Stimulated activated CD8-positive, alpha-beta memory T cell treated with anti-CD3 and anti-CD28 coated beads, Interleukin-12 subunit alpha, Interleukin-12 subunit beta, amount 100 ng/mL, for 24 hours (primary cell): Measurements from ENCODE around the gene IFNAR1.
A peak's percentile ranks its signal among the peaks of the same experiment; 100 is the strongest.
"Not testable (repeated sequence)": the region's sequence is repeated elsewhere in the genome, so short reads cannot be mapped to it uniquely, and the experiment has no call there.

Experiments
- DNase-seq: peaks from one replicate; pipeline ENCODE4 v3.0.0-alpha.2; 2020; ENCODE audit errors: extremely low read depth

IFNAR1 gene

GRCh38 chr21:33305938-33306337 is 18.8 kb upstream of the IFNAR1 start:
- no peak for DNase-seq

DNA sequence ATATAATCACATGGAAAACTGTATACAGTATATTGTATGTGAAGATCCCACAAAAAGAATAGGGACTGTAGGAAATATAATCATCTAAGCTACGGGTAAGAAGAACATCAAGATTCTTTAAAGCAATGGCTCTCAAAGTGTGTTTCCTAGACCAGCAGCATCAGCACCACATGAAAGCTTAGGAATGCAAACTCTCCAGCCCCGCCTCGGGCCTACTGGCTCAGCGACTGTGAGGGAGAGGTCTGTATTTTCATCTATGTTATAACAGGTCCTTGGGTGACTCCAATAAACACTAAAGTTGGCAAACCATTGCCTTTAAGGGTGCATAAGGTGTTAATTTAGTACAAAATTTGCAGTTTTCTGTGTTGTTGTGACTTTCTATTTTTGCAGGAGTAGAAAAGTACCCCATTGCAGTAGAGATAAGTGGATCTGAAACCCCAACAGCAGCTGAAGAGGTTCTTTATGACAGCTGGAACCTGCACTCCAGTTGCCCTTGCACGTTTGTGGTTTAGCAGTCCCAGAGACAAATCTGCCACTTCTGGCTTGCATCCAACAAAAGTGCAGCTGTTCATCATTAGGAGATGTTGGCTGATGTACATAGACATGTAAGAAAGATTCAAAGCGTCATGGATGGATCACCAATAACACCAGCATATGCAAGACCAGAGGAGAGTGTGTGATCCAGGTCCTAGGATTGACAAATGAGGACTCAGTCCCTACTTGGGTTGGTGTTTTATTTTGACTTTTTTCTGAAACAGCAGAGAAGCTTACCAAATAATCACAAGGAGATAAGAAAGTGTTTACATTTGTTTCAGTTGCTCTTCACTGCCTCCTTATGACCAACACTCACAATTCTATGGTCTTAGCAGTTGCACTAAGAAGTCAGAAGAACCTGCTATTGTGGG is 15.9 kb upstream of the IFNAR1 start:
- DNase-seq = no peak

- no peak for DNase-seq
Measured at GRCh38 chr21:33309778-33310177, 15.0 kb upstream of the IFNAR1 start.

- DNase-seq = no peak
Measured at GRCh38 chr21:33312121-33312520, 12.6 kb upstream of the IFNAR1 start.

DNA sequence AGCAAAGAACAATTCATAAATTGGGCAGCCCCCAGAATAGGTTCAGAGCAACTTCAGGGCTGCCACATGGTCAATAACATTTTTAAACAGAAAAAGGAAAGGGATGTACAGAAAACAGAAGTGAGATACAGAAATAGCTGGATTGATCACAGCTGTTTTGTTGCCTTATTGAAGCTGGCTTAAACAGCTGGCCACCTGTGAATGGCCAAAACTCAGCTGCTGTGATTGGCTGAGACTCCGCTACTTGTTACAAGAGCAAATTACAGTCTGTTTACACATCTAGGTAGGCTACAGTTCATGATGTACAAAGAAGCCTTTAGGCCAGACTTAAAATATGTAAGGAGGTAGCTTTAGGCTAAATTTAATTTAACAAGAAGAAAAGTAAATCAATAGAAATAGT is 11.6 kb upstream of the IFNAR1 start:
- no peak for DNase-seq

DNA sequence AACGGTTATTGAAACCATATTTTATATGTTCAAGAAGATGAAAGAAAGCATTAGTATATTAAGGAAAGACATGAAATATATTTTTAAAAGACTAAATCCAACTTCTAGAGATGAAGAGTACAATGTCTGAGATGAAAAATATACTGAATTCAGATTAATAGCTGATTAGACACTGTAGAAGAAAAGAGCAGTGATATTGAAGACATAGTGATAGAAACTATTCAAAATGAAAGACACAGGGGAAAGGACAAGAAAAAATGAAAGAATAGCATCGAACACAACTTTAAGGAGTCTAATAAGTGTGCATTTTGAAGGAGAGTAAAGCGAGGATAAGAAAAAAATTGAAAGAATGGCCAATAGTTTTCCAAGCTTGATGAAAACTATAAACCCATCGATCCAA is 11.2 kb upstream of the IFNAR1 start:
- no peak for DNase-seq

DNA sequence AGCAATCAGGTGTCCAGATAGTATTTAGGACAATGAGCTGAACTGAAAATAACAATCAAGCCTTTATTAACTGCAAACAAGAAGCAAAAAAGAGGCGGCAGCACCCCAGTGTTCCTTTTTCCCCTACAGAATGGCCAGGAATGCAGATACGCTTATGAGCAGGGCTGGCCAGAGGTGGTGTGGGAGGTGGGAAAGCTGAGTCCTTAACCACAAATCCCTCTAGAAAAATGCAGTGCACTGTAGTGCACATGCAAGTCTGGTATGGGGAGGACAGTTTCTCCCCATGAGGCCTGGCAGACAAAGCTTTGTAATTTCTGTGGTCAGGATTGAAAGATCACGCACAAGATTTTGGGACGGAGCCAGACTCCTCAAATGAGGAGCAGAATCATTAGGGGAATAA is 10.7 kb upstream of the IFNAR1 start:
- DNase-seq = no peak

- DNase-seq = no peak
Measured at GRCh38 chr21:33315946-33316710, 8.6 kb upstream of the IFNAR1 start.

DNA sequence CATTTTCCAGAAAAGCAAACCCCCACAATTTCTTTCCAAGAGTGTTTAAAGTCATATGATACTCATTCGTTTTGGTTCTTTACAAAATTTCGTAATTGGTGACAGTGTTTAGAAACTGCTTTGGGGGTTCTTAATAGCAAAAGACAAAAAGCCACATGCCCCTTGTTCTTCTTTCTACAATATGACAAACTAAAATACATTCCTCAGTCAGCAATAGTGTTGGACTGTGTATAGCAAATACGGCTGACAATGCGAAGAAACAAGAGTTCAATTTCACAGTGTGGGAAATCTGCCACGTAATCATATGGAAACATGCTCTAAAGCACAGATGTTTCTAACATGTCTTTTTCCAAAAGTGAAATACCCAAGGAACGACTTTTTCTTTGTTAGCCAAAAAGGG is 7.6 kb upstream of the IFNAR1 start:
- no peak for DNase-seq

GRCh38 chr21:33317786-33318486 is 6.8 kb upstream of the IFNAR1 start:
- DNase-seq = no peak

DNA sequence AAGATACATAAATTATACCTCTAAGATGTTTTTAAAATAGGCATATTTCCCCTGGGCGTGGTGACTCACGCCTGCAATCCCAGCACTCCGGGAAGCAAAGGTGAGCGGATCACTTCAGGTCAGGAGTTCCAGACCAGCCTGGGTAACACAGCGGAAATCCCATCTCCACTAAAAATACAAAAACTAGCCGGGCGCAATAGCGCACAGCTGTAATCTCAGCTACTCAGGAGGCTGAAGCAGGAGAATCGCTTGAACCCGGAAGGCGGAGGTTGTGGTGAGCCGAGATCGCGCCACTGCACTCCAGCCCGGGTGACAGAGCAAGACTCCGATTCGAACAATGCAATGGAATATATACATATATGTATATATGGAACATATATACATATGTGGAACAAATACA is 3.8 kb upstream of the IFNAR1 start:
- DNase-seq = not testable (repeated sequence)

GRCh38 chr21:33323610-33324009 is 1.2 kb upstream of the IFNAR1 start:
- not testable (repeated sequence) for DNase-seq

- DNase-seq = peak; percentile 26
Measured at GRCh38 chr21:33325222-33326067, 675 bp downstream of the IFNAR1 start.

DNA sequence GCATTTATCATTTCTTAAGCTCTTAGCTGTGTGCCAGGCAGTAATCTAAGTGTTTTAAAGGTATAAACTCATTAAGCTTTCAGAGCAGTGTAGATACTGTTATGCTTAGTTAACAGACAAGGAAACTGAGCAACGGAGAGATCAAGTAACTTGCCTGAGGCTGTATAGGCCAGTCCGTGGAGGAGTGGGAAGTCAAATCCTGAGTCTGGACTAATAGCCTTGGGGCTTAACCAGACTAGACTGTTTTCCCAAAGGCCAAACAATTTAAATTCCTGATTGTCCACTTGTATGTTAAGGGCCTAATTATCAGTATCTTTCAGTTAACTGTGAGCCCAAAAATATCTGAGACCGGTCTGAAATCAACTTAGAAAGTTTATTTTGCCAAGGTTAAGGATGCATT is 2.6 kb downstream of the IFNAR1 start:
- DNase-seq = no peak

- no peak for DNase-seq
Measured at GRCh38 chr21:33327792-33328433, 3.1 kb downstream of the IFNAR1 start.

DNA sequence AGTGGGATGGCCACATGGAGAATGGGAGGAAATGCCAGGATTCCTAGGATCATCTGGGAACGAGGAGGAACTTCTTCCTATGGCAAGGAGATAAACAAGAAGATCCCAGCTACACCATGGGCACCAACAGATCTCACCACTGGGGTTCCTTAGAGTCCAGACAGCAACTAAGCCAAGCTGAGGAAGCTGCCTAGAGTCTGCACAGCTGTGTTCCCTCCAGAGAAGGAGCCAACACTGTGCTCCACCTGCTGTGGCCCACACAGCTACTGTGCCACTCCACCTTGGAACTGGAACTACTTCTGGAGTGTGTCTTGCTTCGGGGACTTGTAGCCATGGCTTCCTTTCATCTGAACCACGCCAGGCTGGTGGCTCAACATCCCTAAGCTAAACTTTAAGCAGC is 6.0 kb downstream of the IFNAR1 start:
- DNase-seq = no peak

DNA sequence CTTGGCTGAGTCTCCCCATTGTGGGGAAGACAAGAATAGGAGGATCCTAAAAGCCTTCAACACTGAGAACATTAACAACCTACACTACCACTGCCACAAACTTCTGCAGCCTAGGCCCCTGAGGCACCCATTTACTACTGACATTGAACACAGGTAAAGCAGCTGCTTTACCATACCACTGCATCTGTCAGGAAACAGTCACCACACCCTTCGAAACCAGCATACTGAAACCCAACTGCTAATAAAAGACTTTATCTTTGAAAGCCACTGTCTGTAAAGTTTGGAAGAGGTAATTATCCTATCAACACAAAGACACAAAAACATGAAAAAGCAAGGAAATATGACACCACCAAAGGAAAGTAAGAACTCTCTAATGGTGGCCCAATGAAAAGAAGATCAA is 7.4 kb downstream of the IFNAR1 start:
- no peak for DNase-seq

DNA sequence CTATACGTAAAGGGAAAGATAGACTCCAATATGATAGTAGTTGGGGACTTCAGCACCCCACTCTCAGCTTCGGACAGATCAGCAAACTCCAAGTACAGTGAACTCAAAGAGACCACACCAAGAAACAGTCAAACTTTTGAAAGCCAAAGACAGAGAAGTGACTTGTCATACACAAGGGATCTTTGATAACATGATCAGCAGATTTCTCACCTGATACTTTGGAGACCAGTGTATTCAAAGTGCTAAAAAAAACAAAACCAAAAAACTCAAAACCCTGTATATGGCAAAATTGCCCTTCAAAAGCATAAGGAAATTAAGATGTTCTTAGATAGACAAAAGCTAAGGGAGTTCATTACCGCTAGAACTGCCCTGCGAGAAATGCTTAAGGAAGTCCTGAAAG is 9.4 kb downstream of the IFNAR1 start:
- DNase-seq = no peak

DNA sequence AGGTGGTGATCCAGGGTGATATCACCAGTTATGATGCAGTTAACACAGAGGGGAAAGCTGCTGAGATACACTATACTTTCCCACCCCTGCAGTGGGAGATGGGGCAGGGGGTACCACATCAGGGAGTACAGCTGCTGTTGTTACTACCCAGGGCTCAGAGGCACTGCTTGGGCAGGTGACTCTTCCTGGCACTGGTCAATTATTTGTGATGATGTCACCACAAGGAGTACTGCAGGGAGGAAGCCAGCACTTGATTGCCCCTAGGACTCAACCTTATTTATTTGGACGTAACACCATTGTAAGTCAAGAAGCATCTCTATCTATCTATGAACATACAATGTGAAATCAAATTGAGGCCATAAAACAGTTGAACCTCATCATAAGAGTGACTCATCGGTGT is 10.1 kb downstream of the IFNAR1 start:
- no peak for DNase-seq

DNA sequence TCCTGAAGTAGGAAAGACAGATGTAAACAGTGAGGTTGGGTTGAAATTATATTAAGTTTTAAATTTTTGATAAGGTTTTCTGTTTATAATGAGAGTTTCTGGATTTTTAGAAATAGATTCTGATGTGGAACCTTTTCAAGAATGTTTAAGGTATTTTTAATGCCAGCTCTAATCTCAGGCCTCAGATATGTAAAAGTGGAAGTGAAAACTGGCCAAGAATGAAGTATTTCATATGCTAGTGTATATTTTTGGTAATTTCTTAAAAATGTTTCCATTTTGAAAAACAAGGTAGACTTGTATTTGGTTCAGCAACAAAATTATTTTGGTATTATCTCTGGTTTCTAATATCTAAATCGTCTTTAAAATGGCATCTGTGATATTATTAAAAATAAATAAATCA is 14.4 kb downstream of the IFNAR1 start:
- DNase-seq = no peak

DNA sequence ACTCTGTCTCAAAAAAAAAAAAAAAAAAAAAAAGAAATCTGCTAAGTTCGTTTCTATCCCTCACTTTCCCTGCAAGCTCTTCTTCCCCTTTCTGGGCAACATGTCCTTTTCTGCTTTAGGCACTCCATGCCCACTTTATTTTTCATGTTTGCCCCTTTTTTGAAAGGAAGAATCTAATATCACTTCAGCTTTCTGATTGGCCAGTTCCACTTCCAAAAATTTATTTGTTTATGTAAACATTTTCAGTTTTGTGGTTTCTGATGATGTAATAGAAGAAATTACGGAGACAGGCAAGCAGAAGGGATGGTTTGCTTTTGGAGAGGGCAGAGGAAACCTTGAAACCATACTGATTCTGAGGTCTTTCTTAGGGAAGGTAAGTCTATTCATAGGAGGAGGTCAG is 15.1 kb downstream of the IFNAR1 start:
- DNase-seq = no peak
